GM18517 (cell line): ENCODE results near the gene CBY1.

Experiments used
- ATAC-seq: cut with Tn5 transposase; IDR thresholded peaks from one replicate; pipeline ENCODE4 v1.9.1; 2021; ENCODE audit warnings: mild to moderate bottlenecking, moderate library complexity; ENCODE audit not compliant: unreplicated experiment

The CBY1 gene

DNA sequence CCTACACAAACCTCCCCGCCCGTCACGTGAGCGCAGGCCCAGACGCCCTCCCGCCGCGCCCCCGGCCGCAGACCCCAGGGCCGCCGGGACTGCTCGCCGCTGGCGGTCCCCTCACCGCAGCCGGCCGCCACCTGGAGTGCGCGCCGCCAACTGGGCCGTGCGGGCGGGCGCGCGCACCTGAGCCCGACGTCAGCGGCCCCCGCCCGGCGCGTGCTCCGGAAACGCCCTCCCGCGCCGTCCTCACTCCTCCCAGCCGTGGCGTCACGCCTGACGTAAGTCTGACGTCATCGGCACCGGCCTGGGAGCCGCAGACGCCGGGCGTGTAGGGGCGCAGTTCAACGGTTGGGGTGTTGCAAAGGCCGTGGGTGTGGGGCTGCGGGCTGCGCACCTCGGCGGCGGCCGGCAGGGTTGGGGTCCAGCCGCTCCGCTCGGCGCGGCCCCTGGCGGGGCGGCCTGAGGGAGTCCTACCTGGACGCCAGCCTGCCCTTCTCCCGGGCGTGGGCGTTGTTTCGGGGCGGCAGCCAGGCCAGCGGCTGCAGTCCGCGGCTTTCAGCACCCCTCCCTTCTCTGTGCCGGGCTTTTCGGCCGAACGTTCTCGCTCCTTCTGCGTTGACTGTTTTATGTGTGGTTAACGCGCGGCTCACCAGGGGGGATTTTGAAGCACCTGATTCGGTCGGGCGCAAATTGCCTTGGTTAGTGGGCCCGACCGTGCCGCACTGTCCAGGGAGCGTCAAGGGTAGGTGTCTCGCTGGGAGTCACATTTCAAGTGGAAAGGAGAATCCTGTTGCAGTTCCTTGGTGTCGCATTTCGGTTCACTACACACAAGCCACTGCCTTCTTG, 44.6 kb downstream of the CBY1 start, which contains the start of gene JOSD1:
JOSD1 (minus strand) TSS at position 155 of the 840 bp plus-strand sequence. CDS start 956 bp downstream, outside the sequence.
- peak; percentile 32 for ATAC-seq

GRCh38 chr22:38704654-38705234, 48.3 kb downstream of the CBY1 start:
- ATAC-seq: no peak

DNA sequence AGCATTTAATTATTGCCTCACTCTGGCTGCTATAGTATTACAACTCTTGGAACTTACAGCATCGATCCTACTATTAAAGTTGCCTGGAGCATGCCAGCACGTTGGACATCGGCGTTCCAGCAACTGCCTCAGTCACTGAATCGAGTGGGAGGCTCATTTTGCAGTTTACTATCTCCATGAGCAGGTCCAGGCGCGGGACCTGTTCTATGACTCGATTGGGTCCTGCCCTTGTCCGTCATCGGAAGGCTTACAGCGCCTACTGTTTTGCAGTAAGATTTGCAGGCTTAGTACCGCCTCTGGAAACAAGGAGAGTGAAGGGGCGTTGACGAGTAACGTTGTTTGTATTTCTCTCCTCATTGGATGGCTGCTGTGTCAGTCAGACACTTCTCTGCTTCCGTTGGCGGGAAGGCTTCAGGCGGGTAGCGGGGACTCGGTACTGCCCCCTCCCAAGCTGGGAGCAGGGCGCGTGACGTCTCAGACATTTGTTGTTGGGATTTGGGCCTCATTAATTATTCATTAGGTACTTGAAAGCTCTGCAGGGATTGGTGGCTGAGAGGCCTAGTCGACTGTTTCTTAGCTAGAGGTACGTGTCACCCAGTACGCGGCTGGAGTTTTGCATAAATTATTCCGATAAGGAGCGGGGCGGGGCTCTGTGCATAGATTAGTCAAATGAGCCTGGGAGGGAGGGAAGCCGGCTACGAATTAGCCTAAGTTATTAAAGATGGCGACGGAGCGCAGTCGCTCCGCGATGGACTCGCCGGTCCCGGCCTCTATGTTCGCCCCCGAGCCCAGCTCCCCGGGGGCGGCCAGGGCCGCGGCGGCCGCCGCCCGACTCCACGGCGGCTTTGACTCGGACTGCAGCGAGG, 49.0 kb downstream of the CBY1 start, which contains the start of gene GTPBP1:
GTPBP1 (plus strand) TSS at position 710 of the 866 bp plus-strand sequence; CDS start at position 722, 12 bp downstream.
- ATAC-seq: peak; percentile 76

DNA sequence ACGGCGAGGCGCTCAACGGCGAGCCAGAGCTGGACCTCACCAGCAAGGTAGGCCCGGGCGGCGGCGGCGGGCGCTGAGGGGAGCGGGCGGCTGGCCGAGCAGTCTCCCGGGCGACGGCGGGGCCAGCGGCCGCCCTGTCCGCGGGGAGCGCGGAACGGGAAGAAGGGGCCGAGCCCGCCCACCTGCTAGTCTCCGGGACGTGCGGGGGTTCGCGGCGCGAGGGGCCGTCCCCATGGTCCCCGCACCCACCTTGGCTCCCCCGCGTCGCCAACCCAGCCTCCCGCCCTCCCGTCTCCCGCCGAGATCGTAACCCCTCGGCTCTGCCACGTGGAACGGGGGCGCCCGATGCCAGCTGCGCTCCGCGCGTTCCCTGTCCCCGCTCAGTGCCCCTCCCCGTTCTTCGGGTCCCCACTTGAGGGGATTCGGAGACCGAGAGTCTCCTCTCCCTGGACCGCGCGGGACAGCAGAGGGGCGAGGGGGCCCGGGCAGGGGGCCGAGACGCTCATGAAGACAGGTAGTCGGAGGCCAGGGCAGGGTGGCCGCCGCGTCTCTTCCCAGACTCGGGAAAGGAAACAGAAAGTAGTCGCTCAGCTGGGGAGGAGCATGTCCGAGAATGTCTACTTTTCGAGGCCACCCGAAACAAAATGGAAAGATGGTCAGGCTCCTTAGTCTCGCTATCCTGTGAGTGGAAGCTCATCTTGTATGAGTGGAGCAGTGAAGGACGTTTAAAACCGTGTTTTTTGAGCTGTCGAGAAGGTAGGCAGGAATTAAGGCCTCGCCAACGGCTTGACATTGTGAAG, 49.9 kb downstream of the CBY1 start:
- ATAC-seq: peak; percentile 1

DNA sequence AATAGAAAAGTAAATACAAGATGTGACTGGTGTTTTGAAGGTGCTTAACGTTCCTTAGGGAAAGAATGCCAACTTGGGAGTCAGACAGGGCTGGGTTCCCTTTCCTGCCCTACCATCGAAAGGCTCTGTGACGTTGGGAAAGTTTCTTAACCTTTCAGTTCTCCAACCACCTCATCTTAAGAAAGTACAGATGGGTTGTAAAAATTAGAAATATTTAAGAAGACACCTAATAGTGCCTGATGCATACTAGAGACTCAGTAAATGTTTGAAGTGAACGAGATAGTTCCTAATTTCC, 50.4 kb downstream of the CBY1 start:
- ATAC-seq: no peak

GRCh38 chr22:38707346-38707745, 50.9 kb downstream of the CBY1 start:
- no peak for ATAC-seq

- ATAC-seq: no peak
Measured at GRCh38 chr22:38707984-38708383, 51.5 kb downstream of the CBY1 start.

GRCh38 chr22:38709306-38709705, 52.9 kb downstream of the CBY1 start:
- ATAC-seq: no peak

GRCh38 chr22:38710351-38710750, 53.9 kb downstream of the CBY1 start:
- no peak for ATAC-seq

DNA sequence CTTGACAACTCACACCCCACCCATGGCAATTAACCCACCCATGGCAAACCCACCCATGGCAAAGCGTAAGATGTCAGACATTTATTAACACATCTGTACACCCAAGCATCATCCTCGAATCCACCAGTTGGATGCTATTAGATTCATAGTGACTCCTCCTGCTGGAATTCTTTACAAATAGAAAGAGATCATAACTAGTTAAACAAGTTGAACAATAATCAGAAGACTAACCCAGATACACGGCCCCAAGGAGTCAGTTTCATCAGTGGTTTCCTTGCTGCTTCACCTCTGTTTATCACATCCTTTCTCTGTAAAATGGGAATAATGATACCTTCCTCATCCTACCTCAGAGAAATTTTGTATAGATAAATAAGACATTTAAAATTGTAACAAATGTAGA, 54.4 kb downstream of the CBY1 start:
- no peak for ATAC-seq

GRCh38 chr22:38712486-38713207, 56.2 kb downstream of the CBY1 start:
- no peak for ATAC-seq

- ATAC-seq: no peak
Measured at GRCh38 chr22:38713921-38714320, 57.5 kb downstream of the CBY1 start.

DNA sequence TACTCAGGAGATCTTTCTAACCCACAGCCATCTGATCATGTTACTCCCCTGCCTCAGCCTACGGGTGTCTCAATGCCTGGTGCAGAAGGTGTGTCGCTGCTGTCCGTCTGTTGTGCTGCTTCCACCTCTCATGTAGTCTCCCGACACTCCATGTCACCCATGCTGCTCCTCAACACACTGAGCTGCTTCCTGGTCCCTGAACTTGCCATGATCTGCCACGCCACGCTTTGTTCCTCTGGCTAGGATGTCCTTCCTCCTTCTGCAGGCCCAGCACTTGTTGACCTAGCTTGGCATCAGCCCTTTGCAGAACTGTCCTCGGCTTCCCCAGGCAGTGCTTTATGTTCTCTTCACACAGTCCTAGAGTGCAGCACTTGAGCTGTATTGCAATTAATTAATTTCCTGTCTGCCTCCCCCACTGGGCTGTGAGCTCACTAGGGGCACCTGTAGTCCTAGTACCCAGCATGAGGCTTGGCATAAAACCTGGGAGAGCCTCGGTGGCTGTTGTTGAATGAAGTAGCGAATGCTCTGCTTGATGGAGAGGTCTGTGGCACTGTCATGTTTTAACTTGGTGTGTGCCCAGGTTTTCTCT, 58.8 kb downstream of the CBY1 start:
- no peak for ATAC-seq

GRCh38 chr22:38715852-38716251, 59.4 kb downstream of the CBY1 start:
- ATAC-seq: no peak

GRCh38 chr22:38716271-38716670, 59.8 kb downstream of the CBY1 start:
- no peak for ATAC-seq

- ATAC-seq: no peak
Measured at GRCh38 chr22:38716826-38717225, 60.4 kb downstream of the CBY1 start.

- no peak for ATAC-seq
Measured at GRCh38 chr22:38717244-38717643, 60.8 kb downstream of the CBY1 start.

GRCh38 chr22:38718414-38718813, 62.0 kb downstream of the CBY1 start:
- ATAC-seq: no peak

DNA sequence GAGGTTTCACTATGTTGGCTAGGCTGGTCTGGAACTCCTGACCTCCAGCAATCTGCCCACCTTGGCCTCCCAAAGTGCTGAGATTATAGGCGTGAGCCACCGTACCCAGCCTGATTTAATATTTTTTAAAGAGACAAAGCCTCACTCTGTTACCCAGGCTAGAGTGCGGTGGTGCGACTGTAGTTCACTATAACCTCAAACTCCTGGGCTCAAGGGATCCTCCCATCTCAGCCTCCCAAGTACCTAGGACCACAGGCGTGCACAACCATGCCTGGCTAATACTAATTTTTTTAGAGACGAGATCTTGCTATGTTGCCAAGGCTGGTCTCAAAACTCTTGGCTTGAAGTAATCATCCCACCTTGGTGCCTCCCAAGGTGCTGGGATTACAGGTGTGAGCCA, 62.8 kb downstream of the CBY1 start:
- ATAC-seq: no peak

DNA sequence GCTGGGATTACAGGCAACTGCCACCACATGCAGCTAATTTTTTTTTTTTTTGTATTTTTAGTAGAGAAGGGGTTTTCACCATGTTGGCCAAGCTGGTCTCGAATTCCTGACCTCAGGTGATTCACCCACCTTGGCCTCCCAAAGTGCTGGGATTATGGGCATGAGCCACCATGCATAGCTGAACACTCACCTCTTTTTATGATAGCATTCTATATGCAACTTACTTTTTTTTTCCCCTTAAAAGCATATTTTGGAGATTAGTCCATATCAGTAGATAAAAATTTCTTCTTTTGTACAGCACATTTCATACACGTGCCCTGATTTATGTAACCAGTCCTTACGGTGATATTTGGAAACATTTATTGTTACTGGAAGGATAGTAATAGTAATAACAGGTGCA, 63.9 kb downstream of the CBY1 start:
- ATAC-seq: no peak
